ENCODE data around the gene EPO.
"Not testable (repeated sequence)": the region's sequence is repeated elsewhere in the genome, so short reads cannot be mapped to it uniquely, and the experiment has no call there.

EPO gene

GRCh38 chr7:100744605-100745004 is 24.3 kb downstream of the EPO start:
- no peak for DNase-seq

DNA sequence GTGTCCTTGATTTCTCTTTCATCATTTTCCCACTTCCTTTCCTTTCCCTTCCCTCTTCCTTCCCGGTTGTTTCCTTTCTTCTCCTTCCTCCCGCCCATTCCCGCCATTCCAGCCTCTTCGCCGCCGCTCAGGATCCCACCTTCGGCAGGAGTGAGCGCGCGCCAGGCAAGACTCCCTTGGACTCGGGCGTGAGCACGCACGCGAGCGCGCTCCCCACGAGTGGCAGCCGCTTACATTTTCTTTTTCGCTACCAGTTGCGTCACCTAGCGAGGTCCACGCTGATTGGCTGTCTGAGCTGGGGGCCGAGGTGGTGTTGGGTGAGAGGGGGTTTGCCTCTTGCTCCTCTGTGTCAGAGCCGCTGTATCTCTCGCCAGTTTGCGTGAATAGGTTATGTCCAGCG is 24.9 kb downstream of the EPO start:
- no peak for DNase-seq

- no peak for DNase-seq
Measured at GRCh38 chr7:100752994-100753393, 32.7 kb downstream of the EPO start.

GRCh38 chr7:100753750-100754149 is 33.5 kb downstream of the EPO start:
- DNase-seq = no peak

GRCh38 chr7:100759357-100760171 is 39.3 kb downstream of the EPO start:
- DNase-seq = no peak

- not testable (repeated sequence) for DNase-seq
Measured at GRCh38 chr7:100762841-100763240, 42.6 kb downstream of the EPO start.

DNA sequence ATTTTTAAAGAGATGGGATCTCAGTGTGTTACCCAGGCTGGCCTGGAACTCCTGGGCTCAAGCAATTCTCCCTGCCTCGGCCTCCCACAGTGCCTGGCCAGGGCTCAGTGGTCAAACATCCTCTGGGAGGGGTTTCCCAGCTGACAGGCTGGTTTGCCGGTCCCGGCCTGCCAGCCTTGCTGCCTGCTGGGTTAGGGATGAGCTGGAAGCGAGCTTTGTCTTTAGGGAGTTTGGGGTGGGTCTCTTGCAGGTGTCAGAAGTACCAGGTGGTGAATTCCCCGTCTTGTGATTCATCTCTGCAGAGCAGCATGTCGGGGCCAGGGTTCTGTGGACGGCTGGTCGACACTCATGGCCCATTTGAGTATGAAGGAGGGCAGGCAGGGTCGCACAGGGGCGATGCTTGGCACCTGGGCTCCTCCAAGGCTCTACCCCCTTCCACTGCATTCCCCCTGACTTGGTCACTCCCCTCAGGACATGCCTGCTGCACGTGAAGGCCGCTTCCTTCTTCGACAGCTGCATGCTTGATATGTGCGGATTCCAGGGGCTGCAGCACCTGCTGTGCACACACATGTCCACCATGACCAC is 43.4 kb downstream of the EPO start:
- no peak for DNase-seq

GRCh38 chr7:100764841-100765240 is 44.6 kb downstream of the EPO start:
- DNase-seq = no peak

- DNase-seq = no peak
Measured at GRCh38 chr7:100765250-100765649, 45.0 kb downstream of the EPO start.

- DNase-seq = no peak
Measured at GRCh38 chr7:100768784-100769183, 48.5 kb downstream of the EPO start.

Data from DMS 273 treated with DMSO at 0.1 percent for 48 hours (cell line).